K562 (cell line): Measurements from ENCODE around the gene NT5DC4.

ENCODE experiments used
- BDP1 ChIP-seq: IDR thresholded peaks from 3 replicates; pipeline ENCODE4 v1.6.1; 2011; ENCODE audit not compliant: insufficient read length, insufficient read depth
- CEBPB ChIP-seq: fragments of 450-650 bp; IDR thresholded peaks from 2 replicates; pipeline ENCODE4 v1.6.1; 2016; ENCODE audit warnings: missing genetic modification characterization, missing compliant biosample characterization
- CTCF ChIP-seq, 3 experiments: IDR thresholded peaks in 2 of 3; conservative IDR thresholded peaks in 1 of 3; 2 replicates each; pipeline ENCODE4 v1.5.1; 2011 to 2012; ENCODE audit warnings: low read length in 3 of 3, mild to moderate bottlenecking in 3 of 3, control low read depth in 2 of 3, improper control_type of control experiment in 1 of 3, inconsistent platforms in 1 of 3, low read depth in 1 of 3, mixed read lengths in 1 of 3, moderate library complexity in 1 of 3; ENCODE audit not compliant: insufficient read depth in 2 of 3
- EP300 ChIP-seq: IDR thresholded peaks from 2 replicates; pipeline ENCODE4 v1.6.1; 2012; ENCODE audit warnings: low read length, improper control_type of control experiment
- GATA2 ChIP-seq: sonication (generic); formaldehyde crosslinking; IDR thresholded peaks from 2 replicates; pipeline ENCODE4 v1.4.0; 2020; ENCODE audit warnings: mild to moderate bottlenecking, missing genetic modification reagents
- GTF2F1 ChIP-seq: IDR thresholded peaks from 2 replicates; pipeline ENCODE4 v1.6.1; 2011; ENCODE audit warnings: low read depth, low read length, improper control_type of control experiment
- JUND ChIP-seq, 2 experiments: IDR thresholded peaks; 2 replicates in 1 of 2; 3 replicates in 1 of 2; pipeline ENCODE4 v1.6.1; 2011; ENCODE audit warnings: borderline replicate concordance in 2 of 2, low read depth in 2 of 2, low read length in 2 of 2, improper control_type of control experiment in 1 of 2, missing biosample characterization in 1 of 2, missing genetic modification characterization in 1 of 2, missing genetic modification reagents in 1 of 2
- PRPF4 ChIP-seq: fragments of 200-400 bp; formaldehyde crosslinking; IDR thresholded peaks from one replicate; pipeline ENCODE4 v1.6.1; 2017; ENCODE audit warnings: low read length, low read depth, mild to moderate bottlenecking; ENCODE audit not compliant: insufficient read depth, poor library complexity, severe bottlenecking
- REST ChIP-seq, 2 experiments: fragments of 450-650 bp; formaldehyde crosslinking in 1 of 2; IDR thresholded peaks; 2 replicates each; pipeline versions ENCODE4 v1.4.0 to v1.6.1; 2014 to 2020; ENCODE audit warnings: mild to moderate bottlenecking in 2 of 2, borderline replicate concordance in 1 of 2, low read depth in 1 of 2
- TBL1XR1 ChIP-seq, 2 experiments: IDR thresholded peaks; 2 replicates each; pipeline ENCODE4 v1.6.1; 2012; ENCODE audit warnings: improper control_type of control experiment in 2 of 2, low read length in 2 of 2, mild to moderate bottlenecking in 1 of 2
- TGIF2 ChIP-seq: sonication (generic); formaldehyde crosslinking; IDR thresholded peaks from 2 replicates; pipeline ENCODE4 v1.8.1; 2022; ENCODE audit warnings: mild to moderate bottlenecking, missing genetic modification reagents, moderate library complexity
- ZNF431 ChIP-seq: sonication (generic); formaldehyde crosslinking; IDR thresholded peaks from 2 replicates; pipeline ENCODE4 v1.8.0; 2022; ENCODE audit warnings: mild to moderate bottlenecking, missing genetic modification reagents

- TF ChIP-seq CEBPB (tag) (no peak), BDP1 (no peak), GTF2F1 (no peak), EP300 (no peak), REST (IDR thresholded peaks at IDR 0.05; ENCODE audit: borderline replicate concordance) (no peak), REST (CRISPR knock-in tag; IDR thresholded peaks at IDR 0.05; ENCODE audit: low read depth) (no peak), JUND (IDR thresholded peaks at IDR 0.05; ENCODE audit: borderline replicate concordance, low read depth, low read length) (no peak), JUND (tag; IDR thresholded peaks at IDR 0.05; ENCODE audit: borderline replicate concordance, low read depth, low read length) (no peak), TGIF2 (CRISPR knock-in tag) (no peak), CTCF (IDR thresholded peaks at IDR 0.05 in 2 of 3, conservative IDR thresholded peaks at IDR 0.05 in 1 of 3; ENCODE audit: insufficient read depth in 2 of 3, low read depth in 1 of 3, low read length in 3 of 3) (no peak), TBL1XR1 (IDR thresholded peaks at IDR 0.05; ENCODE audit: low read length in 2 of 2) (no peak), ZNF431 (no peak), GATA2 (CRISPR knock-in tag) (no peak), PRPF4 (no peak)
These were observed 26.6 kb upstream of the NT5DC4 start for GRCh38 chr2:112694182-112694581.
